ENCODE results near the gene TBC1D22B.

Gene TBC1D22B

DNA sequence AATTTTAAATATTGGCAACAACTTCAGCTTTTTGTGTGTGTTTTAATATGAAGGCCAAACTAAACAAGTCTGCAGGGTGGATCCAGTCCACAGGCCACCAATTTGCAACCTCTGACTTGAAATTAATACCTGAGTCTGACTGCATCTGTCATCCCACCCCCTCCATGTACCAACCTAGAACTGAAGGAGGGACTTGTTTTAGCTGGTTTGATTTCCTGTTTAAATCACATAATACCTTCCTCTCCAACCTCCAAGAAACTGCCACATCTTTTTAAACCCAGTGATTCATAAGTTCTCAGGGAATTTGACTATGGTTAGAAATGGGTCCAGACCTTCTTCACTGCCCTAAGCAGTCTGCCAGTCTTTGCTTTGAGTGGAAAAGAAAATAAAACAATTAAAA, 117.8 kb downstream of the TBC1D22B start:
- H3K27ac Mint-ChIP-seq, result no peak overlapping the region
- H3K36me3 Mint-ChIP-seq, result peaks cover 3% of the 10 kb centered on the region
- H3K27me3 Mint-ChIP-seq, result no peaks in the 10 kb centered on the region
- no peak overlapping the region for H3K4me3 Mint-ChIP-seq
- no peaks in the 10 kb centered on the region for H3K9me3 Mint-ChIP-seq (ENCODE audit: low read depth)
- H3K4me1 Mint-ChIP-seq (ENCODE audit: low read depth), result no peaks in the 10 kb centered on the region

DNA sequence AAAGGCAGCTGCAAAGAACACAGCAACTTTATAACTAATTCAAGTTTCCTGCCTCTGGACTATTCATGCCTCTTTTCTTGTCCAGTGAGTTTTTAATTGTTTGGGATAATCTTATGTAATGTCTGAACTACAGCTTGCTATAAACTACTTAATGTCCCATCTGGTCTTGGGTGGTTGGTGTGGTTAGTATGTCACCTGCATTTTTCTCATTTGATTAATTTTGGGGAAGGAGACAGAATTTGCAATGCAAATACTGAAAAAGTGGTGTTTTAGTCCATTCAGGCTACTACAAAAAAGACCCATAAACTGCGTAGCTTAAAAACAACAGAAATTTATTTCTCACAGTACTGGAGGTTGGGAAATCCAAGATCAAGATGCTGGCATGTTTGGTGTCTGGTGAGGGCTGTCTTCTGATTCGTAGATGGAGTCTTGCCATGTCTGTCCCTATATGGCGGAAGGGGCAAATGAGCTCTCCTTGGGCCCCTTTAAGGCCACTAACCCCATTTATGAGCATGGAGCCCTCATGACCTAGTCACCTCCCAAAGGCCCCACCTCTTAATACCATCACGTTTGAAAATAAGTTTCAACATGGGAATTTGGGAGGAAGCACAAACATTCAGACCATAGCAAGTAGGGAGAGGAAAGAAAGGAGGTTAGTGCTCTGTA, 118.6 kb downstream of the TBC1D22B start:
- Mint-ChIP-seq H3K9me3 (ENCODE audit: low read depth) (no peaks in the 10 kb centered on the region), H3K4me3 (no peak overlapping the region), H3K4me1 (ENCODE audit: low read depth) (no peaks in the 10 kb centered on the region), H3K36me3 (peaks cover 6% of the 10 kb centered on the region), H3K27ac (no peak overlapping the region), H3K27me3 (no peaks in the 10 kb centered on the region)

DNA sequence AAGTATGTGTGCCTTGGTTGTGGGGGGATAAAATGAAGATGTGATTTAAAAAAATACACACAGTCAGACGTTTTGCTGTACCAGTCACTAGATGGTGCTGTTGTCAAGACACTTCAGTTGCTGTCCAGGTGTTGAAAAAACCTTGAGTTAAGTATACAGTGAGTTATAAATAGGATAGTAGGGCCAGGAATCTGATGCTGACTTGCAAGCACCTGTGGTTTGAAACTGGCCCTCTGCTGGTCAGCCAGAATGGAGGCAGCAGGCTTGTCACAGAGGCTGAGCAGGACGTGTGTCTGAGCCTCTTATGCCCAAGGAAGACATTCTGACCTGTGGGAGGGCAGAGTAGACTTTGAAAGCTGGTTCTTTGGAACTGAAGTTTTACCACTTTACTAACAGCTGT, 124.0 kb downstream of the TBC1D22B start:
- peaks cover 12% of the 10 kb centered on the region for H3K36me3 Mint-ChIP-seq
- H3K27me3 Mint-ChIP-seq, result no peaks in the 10 kb centered on the region
- H3K27ac Mint-ChIP-seq, result no peak overlapping the region
- no peak overlapping the region for H3K4me3 Mint-ChIP-seq
- H3K4me1 Mint-ChIP-seq (ENCODE audit: low read depth), result no peaks in the 10 kb centered on the region
- no peaks in the 10 kb centered on the region for H3K9me3 Mint-ChIP-seq (ENCODE audit: low read depth)
